HG03060 (cell line): ENCODE measurements around the gene NLK.
"Not testable (repeated sequence)": the region's sequence is repeated elsewhere in the genome, so short reads cannot be mapped to it uniquely, and the experiment has no call there.

Source experiments
- ATAC-seq: cut with Tn5 transposase; IDR thresholded peaks from one replicate; pipeline ENCODE4 v1.9.1; 2021; ENCODE audit warnings: low read depth, moderate number of reproducible peaks; ENCODE audit not compliant: unreplicated experiment

Gene NLK

DNA sequence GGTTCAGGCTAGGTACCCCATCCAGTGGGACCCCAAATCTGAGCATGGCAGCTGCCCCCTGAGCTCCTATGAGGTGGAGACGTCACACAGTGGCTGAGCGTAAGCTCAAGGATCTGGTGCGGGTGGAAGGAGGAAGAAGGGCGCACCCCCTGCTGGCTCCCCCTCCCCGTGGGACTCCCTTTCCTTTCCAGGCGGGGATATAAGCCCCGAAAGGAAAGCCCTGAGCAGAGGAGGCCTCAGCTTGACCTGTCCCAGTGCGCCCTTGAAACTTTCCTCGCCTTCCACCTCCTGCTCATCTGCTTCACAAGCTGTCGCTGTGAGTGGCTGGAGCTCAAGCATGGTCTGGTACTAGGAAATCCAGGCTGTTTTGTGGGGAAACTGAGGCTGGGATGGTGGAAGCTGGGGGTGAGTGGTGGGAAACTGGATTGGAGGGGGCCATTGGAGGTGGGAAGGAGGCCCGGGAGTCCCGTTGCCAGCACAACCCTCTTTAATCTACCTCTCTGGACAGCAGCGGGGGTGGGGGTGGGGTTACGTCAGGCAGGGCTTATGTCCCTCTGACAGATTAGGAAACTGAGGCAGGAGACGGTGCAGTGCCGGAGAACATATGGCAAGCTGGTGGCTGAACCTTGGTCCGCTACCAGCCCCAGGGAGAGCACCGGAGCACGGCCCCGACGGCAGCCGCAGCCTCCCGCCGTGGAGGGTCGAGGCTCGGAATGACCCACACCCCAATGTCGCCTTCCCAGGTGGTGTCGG lies 184.3 kb downstream of the NLK start:
- no peak for ATAC-seq

GRCh38 chr17:28227316-28228108 lies 185.0 kb downstream of the NLK start:
- no peak for ATAC-seq

GRCh38 chr17:28228109-28228840 lies 185.8 kb downstream of the NLK start:
- ATAC-seq = no peak

GRCh38 chr17:28228986-28229729 lies 186.7 kb downstream of the NLK start:
- no peak for ATAC-seq

- ATAC-seq = no peak
Measured at GRCh38 chr17:28230011-28230410, 187.5 kb downstream of the NLK start.

DNA sequence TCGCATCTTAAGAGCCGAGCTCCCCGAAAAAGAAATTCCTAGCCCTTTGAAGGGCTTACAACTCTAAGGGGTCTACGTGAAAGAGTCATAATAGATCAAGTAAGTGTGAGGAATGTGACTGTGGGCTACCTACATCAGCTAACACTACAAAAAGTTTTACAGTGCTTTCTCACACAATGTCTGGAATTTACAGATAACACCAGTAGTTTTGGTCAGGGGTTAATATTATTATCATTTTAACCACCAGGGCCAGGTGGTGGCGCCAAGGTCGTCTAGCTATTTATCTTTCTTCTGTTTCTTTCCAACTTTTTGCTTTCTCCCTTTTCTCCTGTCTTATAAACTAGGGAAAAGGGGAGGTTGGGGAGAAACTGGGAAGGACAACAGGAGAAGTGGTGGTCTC lies 188.1 kb downstream of the NLK start:
- ATAC-seq = not testable (repeated sequence)

GRCh38 chr17:28231624-28232023 lies 189.1 kb downstream of the NLK start:
- ATAC-seq = not testable (repeated sequence)

- ATAC-seq = not testable (repeated sequence)
Measured at GRCh38 chr17:28232966-28233870, 190.7 kb downstream of the NLK start.

DNA sequence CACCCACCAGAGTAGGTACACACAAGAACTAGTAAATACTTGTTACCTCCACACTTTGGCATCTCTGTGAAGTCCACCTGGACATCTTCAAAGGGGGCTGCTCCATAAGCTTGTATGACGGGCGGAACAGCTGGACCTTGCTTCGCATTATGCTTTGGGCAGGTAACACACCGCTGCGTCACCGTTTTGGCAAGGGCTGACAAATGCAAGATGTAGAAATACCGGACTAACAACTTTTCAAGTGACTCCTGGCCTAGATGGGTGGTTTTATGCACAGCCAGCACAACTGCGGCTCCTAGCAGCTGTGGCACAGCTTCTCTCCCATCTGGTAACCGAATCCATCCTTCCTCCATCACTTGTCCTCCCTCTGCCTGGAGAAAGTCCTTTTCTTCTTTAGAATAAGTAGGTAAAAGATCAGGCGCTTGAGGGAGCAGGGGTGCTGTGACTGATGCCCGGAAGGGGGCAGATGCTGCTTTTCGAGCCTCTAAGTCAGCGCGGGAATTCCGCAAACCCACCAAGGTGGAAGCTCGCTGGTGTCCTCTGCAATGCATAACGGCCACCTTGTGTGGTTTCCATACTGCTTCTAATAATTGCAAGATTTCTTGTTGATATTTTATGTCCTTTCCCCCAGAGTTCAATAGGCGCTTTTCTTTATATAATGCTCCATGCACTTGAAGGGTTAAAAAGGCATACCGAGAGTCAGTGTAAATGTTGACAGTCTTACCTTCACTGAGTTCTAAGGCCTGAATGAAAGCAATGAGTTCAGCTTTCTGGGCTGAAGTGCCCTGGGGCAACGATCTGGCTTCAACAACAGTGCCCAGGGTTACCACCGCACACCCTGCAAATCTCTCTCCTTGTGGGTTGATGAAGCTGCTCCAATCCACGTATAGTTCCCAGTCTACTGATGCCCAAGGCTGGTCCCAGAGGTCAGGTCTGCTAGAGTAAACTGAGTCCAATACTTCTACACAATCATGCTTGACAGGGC lies 191.7 kb downstream of the NLK start:
- not testable (repeated sequence) for ATAC-seq

- not testable (repeated sequence) for ATAC-seq
Measured at GRCh38 chr17:28235066-28235700, 192.7 kb downstream of the NLK start.

GRCh38 chr17:28236033-28236653 lies 193.7 kb downstream of the NLK start:
- ATAC-seq = not testable (repeated sequence)

DNA sequence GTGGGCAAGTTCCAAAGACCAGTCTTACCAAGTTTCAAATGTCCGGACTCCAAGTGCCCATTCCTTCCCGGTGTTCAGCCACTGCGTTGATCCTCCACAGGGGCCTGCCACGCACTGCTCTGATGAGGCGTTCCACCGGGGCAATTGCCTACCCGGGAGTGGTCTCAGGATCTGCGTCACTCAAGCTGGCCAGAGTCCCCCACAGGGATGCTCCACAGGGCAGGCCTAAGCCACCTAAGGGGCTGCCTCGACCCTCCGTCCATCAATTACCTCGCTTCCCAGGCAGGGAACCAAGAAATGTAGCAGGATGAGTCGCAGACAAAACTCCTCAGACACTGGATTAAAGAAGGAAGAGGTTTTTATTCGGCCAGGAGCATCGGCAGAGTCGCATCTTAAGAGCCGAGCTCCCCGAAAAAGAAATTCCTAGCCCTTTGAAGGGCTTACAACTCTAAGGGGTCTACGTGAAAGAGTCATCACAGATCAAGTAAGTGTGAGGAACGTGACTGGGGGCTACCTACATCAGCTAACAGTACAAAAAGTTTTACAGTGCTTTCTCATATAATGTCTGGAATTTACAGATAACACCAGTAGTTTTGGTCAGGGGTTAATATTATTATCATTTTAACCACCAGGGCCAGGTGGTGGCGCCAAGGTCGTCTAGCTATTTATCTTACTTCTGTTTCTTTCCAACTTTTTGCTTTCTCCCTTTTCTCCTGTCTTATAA lies 196.2 kb downstream of the NLK start:
- not testable (repeated sequence) for ATAC-seq

GRCh38 chr17:28239271-28239624 lies 196.8 kb downstream of the NLK start:
- no peak for ATAC-seq

- no peak for ATAC-seq
Measured at GRCh38 chr17:28240688-28241340, 198.3 kb downstream of the NLK start.

- ATAC-seq = no peak
Measured at GRCh38 chr17:28242791-28243190, 200.3 kb downstream of the NLK start.

- ATAC-seq = not testable (repeated sequence)
Measured at GRCh38 chr17:28243268-28243667, 200.8 kb downstream of the NLK start.
